H1 (cell line): ENCODE results near the gene CACNG6. TPM values are rescaled to one million over a fixed set of nuclear protein-coding genes. Genes with fewer than 3 reads are reported as not detected.

Experiments used
- ASH2L ChIP-seq: fragments of 200-600, 300-600 bp; sonication (generic); IDR thresholded peaks from one replicate; pipeline ENCODE4 v1.7.1; 2017; ENCODE audit warnings: low read length
- CBX5 ChIP-seq: fragments of 300-800, 300-1000 bp; sonication (generic); IDR thresholded peaks from 2 replicates; pipeline ENCODE4 v1.7.1; 2016; ENCODE audit warnings: antibody characterized with exemption, low read length, low read depth
- CREB1 ChIP-seq: IDR thresholded peaks from 2 replicates; pipeline ENCODE4 v1.6.1; 2012; ENCODE audit warnings: inconsistent platforms
- EP300 ChIP-seq, 2 experiments: IDR thresholded peaks; 1 replicate in 1 of 2; 2 replicates in 1 of 2; pipeline ENCODE4 v1.6.1; 2011 to 2012; ENCODE audit warnings: low read depth in 2 of 2, low read length in 2 of 2, mild to moderate bottlenecking in 2 of 2, borderline replicate concordance in 1 of 2, inconsistent platforms in 1 of 2, moderate library complexity in 1 of 2
- HDAC2 ChIP-seq, 2 experiments: fragments of 300-600 bp in 1 of 2; sonication (generic) in 1 of 2; IDR thresholded peaks; 2 replicates each; pipeline ENCODE4 v1.6.1; 2011 to 2012; ENCODE audit warnings: low read depth in 2 of 2, low read length in 2 of 2, mild to moderate bottlenecking in 2 of 2, moderate library complexity in 2 of 2, borderline replicate concordance in 1 of 2, inconsistent platforms in 1 of 2
- POLR2A ChIP-seq, 2 experiments: IDR thresholded peaks; 1 replicate in 1 of 2; 2 replicates in 1 of 2; pipeline ENCODE4 v1.6.1; 2011; ENCODE audit warnings: low read depth in 2 of 2, low read length in 2 of 2, mild to moderate bottlenecking in 2 of 2; ENCODE audit errors: control extremely low read depth in 1 of 2
- RNF2 ChIP-seq: fragments of 200-900, 300-1000 bp; sonication (generic); IDR thresholded peaks from 2 replicates; pipeline ENCODE4 v1.7.1; 2016; ENCODE audit warnings: borderline replicate concordance, low read depth, mild to moderate bottlenecking, antibody characterized with exemption, low read length; ENCODE audit not compliant: poor library complexity, severe bottlenecking; ENCODE audit errors: missing control alignments
- SP1 ChIP-seq: IDR thresholded peaks from 2 replicates; pipeline ENCODE4 v1.6.1; 2011; ENCODE audit warnings: low read depth, low read length
- SUZ12 ChIP-seq: fragments of 200-600 bp; sonication (generic); IDR thresholded peaks from 2 replicates; pipeline ENCODE4 v1.6.1; 2012; ENCODE audit warnings: mild to moderate bottlenecking, inconsistent platforms, low read length, moderate library complexity, mixed read lengths
- YY1 ChIP-seq: IDR thresholded peaks from 2 replicates; pipeline ENCODE4 v1.6.1; 2011; ENCODE audit warnings: low read depth, mild to moderate bottlenecking, low read length
- polyA plus RNA-seq, 7 experiments: library from polyadenylated mRNA; depleted of rRNA in 3 of 7; stranded (reverse) in 5 of 7; unstranded in 2 of 7; fragments of >200 nt in 5 of 7; fragments of 200-250 nt in 2 of 7; gene quantifications; 1 replicate in 5 of 7; 2 replicates in 1 of 7; 4 replicates in 1 of 7; pipeline versions ENCODE4 v1.2.1 to v1.2.3, GENCODE V29; 2011 to 2013; ENCODE audit warnings: missing spikeins in 2 of 7, mixed read lengths in 2 of 7
- total RNA-seq: library from RNA; stranded (reverse); fragmentation: NEBNext Ultra II Directional; extraction: Animal tissue kit (Norgen Biotek cat#: 25700); gene quantifications from 2 replicates; pipeline ENCODE4 v1.2.1, GENCODE V29; 2021

The CACNG6 gene
- total and polyA plus RNA-seq, 2 of the 8 experiments (the other 6 are each of a cell fraction or from before 2014, with no cell fraction given), result 1.2 to 1.6 TPM

DNA sequence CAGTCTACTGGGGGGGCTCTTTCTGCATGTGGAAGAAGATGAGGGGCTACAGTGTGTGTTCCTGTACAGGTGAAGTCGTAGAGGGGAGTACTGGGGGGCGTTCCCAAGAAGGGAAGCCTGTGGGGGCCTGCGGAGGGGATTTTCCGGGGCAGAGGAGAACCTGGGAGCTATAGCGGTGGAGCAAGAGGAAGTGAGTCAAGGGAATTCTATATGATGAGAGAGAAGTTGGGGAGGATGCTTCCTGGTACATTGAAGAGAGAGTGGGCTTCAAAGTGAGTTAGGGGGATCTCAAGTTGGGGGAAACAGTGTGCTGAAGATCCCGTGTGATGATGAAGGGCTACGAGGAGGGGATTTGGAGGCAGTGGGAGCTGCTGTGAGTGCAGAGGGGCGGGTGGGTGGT lies 30.6 kb upstream of the CACNG6 start (continued):
- no peak for TF ChIP-seq RNF2
- TF ChIP-seq SP1, result no peak
- no peak for TF ChIP-seq CBX5
- TF ChIP-seq POLR2A (IDR thresholded peaks at IDR 0.05; ENCODE audit: control extremely low read depth in 1 of 2, low read depth in 2 of 2, low read length in 2 of 2), result no peak
- no peak for TF ChIP-seq CREB1
- TF ChIP-seq ASH2L, result no peak
- TF ChIP-seq YY1, result no peak
- no peak for TF ChIP-seq HDAC2 (IDR thresholded peaks at IDR 0.05; ENCODE audit: borderline replicate concordance in 1 of 2, low read depth in 2 of 2, low read length in 2 of 2)
- TF ChIP-seq EP300 (IDR thresholded peaks at IDR 0.05; ENCODE audit: borderline replicate concordance in 1 of 2, low read depth in 2 of 2, low read length in 2 of 2), result no peak
- no peak for TF ChIP-seq SUZ12
